ENCODE measurements around the gene HSPA9.

HSPA9 gene

DNA sequence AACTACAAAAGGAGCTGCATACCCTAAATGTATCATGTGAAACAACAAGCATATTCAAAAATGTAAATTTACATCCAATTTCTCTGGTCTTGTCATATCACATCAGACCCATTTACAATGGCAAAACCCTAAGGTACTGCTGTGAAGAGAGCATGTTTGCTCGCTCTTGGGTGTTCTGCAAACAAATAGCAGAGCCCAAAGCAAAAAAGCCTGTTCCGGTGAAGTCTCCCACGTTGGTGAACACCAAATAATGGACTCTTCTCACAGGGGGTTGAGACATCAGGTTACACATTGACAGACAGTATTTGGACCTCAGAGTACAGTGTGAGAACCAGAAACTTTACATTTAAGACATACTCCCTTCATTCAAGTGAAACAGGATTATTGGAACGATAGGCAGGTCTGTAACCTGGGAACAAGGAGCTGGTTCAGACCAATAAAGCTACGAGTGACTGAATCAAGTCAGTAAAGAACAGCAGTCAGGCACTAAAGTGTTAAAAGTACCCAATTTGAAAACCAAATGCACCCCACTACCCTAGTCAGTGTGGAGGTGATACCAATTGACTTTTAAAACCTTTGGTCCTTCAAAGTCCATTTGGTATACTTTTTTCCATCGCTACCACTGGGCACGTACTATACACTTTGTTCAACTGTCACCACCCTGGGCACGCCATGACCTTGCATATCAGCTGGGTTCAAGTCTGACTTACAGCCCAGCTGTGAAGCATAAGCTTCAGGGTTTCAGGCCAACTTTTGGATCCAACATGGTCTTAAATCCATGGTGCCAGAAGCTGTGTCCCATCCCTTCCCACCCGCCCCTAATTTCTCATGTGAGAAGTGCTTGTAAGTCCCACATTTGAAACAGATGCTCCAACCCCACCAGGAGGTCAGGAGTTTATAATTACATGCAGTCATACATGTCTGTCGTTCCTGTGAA, 68.6 kb downstream of the HSPA9 start:
- H3K4me3 ChIP-seq (ENCODE audit: low read length) = no peak overlapping the region

DNA sequence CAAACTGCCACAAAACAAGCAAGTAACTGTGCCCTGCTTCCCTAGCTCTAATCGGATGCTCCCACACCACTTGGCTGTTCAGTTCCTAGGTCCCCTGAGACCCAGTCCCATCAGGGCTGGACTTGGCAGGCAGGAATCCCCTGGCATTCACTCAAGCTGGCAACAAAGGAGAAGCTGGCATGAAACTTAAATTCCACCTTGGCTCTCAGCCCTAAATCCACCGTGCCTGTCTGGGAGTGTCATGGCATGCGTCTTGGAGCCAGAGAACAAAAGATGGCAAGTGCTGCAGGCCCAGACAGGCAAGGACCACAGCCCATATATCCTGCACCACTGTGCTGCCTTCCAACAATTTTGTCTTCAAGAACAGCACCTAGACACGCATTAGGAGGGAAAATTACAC, 70.4 kb downstream of the HSPA9 start:
- no peak for DNase-seq (ENCODE audit: low read depth, low spot score)
- no peak overlapping the region for H3K4me3 ChIP-seq (ENCODE audit: low read length)

More for the DNA sequence above, 68.6 kb downstream of the HSPA9 start:
- no peak for DNase-seq (ENCODE audit: low read depth, low spot score)
